Type B pancreatic cell (in vitro differentiated cells): ENCODE results near the gene CES1. TPM values are rescaled to one million over a fixed set of nuclear protein-coding genes. Genes with fewer than 3 reads are reported as not detected.

ENCODE experiments used
- DNase-seq: peaks from one replicate; pipeline ENCODE4 v3.0.0; 2021; ENCODE audit warnings: mixed read lengths; ENCODE audit not compliant: unreplicated experiment; ENCODE audit errors: extremely low spot score
- H3K27ac Mint-ChIP-seq: 2 replicates; pipeline ENCODE4 v1.8.0; 2021; ENCODE audit warnings: mild to moderate bottlenecking, mixed read lengths
- H3K27me3 Mint-ChIP-seq: 2 replicates; pipeline ENCODE4 v1.8.0; 2021; ENCODE audit warnings: mixed read lengths
- H3K36me3 Mint-ChIP-seq: 2 replicates; pipeline ENCODE4 v1.8.0; 2021; ENCODE audit warnings: mixed read lengths
- H3K4me1 Mint-ChIP-seq: one replicate; pipeline ENCODE4 v1.8.0; 2021; ENCODE audit warnings: mixed read lengths; ENCODE audit not compliant: unreplicated experiment
- H3K4me3 Mint-ChIP-seq: 2 replicates; pipeline ENCODE4 v1.8.0; 2021; ENCODE audit warnings: mild to moderate bottlenecking, mixed read lengths
- H3K9me3 Mint-ChIP-seq: 2 replicates; pipeline ENCODE4 v1.8.0; 2021; ENCODE audit warnings: mixed read lengths
- CTCF ChIP-seq: fragments of 200-600 bp; sonication (generic); conservative IDR thresholded peaks from 2 replicates; pipeline ENCODE4 v1.5.0; 2021; ENCODE audit warnings: antibody characterized with exemption, mild to moderate bottlenecking
- long read RNA-seq: library from polyadenylated mRNA; unstranded; transcript quantifications from one replicate; pipeline ENCODE4 v2.0.0, GENCODE V29; 2020
- total RNA-seq: library from RNA; stranded (reverse); gene quantifications from 2 replicates; pipeline ENCODE4 v1.2.1, GENCODE V29; 2021; ENCODE audit warnings: low replicate concordance

CES1 gene
- 2.1 and 3.9 TPM in 2 replicates for total RNA-seq
- long read RNA-seq, transcript CES1-202 (14 exons, 1,835 nt): major isoform, 12 of 29 reads
- long read RNA-seq, transcript CES1-201 (14 exons, 2,006 nt): minor isoform, 9 of 29 reads
- long read RNA-seq, partial matches to known transcripts: 0 of 29 reads
- long read RNA-seq, other reads (novel, unspliced or antisense): 5 of 29 reads

- Mint-ChIP-seq H3K27me3 (peaks cover 8% of the 10 kb centered on the region), H3K27ac (no peak within 1 kb of the TSS), H3K9me3 (no peaks in the 10 kb centered on the region), H3K4me3 (no peak within 1 kb of the TSS), H3K36me3 (no peaks in the 10 kb centered on the region), H3K4me1 (peaks cover 5% of the 10 kb centered on the region)
- DNase-seq: no peak
- no peak for TF ChIP-seq CTCF
Observed at GRCh38 chr16:55832773-55833691, at the start of gene CES1. TSS of gene CES1 (minus strand) at chr16:55833096. CDS start at chr16:55833055, 41 bp downstream.

DNA sequence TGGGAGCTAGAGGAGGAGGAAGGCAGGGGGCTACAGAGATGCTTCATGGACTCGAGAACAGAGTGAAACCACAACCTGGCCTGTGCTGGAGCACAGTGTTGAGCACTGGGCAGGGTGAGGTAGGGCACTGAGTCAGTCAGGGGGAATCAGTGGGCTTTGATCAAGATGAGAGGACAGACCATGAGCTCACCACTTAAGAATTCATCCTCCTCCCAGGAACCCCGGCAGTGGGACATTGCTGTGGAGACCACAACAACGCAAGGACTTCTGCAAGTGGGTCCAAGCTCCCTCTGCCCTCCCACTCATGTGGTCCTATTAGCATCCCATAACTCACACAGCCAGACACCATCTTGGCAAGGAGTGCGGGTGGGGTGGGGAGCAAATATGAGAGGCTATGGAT lies 44.0 kb upstream of the CES1 start:
- Mint-ChIP-seq H3K9me3 (no peaks in the 10 kb centered on the region), H3K27me3 (peaks cover 24% of the 10 kb centered on the region), H3K4me1 (no peaks in the 10 kb centered on the region), H3K27ac (no peak overlapping the region), H3K4me3 (no peak overlapping the region), H3K36me3 (no peaks in the 10 kb centered on the region)
- DNase-seq: no peak
- no peak for TF ChIP-seq CTCF

DNA sequence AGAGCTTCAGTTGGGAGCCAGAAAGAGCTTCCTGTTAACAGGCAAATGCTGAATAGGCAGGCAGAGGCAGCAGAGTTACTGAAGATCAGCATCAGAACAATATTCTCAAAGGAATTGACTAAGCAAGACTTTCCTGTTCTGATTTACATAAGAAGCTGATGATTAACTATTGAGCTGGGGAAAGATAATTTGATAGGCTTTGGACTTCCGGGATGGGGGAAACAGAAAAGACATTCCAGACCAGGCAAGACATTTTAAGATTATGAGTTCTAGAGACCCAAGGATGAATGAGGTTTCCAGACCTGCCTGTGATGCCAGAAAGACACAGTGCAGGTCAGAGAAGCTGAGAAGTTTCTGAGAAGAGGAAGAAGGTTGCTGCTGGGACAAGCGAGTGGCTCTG lies 42.4 kb upstream of the CES1 start, which contains the start of gene CES5A:
Gene CES5A, minus strand, starts transcription at position 101 of the 400 bp plus-strand sequence. CDS start 152 bp downstream, outside the sequence.
- Mint-ChIP-seq H3K36me3 (no peaks in the 10 kb centered on the region), H3K4me1 (no peaks in the 10 kb centered on the region), H3K27ac (no peak within 1 kb of the TSS), H3K9me3 (no peaks in the 10 kb centered on the region), H3K4me3 (no peak within 1 kb of the TSS), H3K27me3 (peaks cover 18% of the 10 kb centered on the region)
- TF ChIP-seq CTCF: no peak
- DNase-seq: no peak

DNA sequence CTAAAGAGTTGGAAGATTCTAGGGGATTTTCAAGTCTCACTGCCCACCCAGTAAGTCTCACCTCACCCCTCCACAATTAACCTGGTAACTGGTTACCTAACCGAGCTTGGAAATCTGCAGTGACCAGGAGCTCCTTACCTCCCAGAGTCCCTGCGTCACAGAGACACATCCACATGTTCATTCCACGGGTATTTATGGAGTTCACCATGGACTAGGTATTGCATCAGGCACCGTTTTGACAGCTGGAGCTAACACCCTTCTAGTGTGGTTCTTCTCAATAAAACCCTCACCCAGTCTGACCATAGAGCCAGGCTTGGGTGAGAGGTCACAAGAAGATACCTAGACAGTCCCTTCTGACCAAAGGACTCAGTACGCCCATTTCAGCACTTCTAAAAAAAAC lies 40.2 kb upstream of the CES1 start:
- Mint-ChIP-seq H3K4me1 (no peaks in the 10 kb centered on the region), H3K9me3 (no peaks in the 10 kb centered on the region), H3K4me3 (no peak overlapping the region), H3K27ac (no peak overlapping the region), H3K27me3 (peaks cover 21% of the 10 kb centered on the region), H3K36me3 (no peaks in the 10 kb centered on the region)
- TF ChIP-seq CTCF: no peak
- DNase-seq: no peak

GRCh38 chr16:55872130-55872529 lies 39.2 kb upstream of the CES1 start:
- H3K27ac Mint-ChIP-seq: no peak overlapping the region
- no peaks in the 10 kb centered on the region for H3K9me3 Mint-ChIP-seq
- no peaks in the 10 kb centered on the region for H3K4me1 Mint-ChIP-seq
- no peak for DNase-seq
- no peak for TF ChIP-seq CTCF
- H3K36me3 Mint-ChIP-seq: no peaks in the 10 kb centered on the region
- peaks cover 18% of the 10 kb centered on the region for H3K27me3 Mint-ChIP-seq
- H3K4me3 Mint-ChIP-seq: no peak overlapping the region
